Gastroesophageal sphincter (tissue), 4 donors: ENCODE measurements around the gene GMNN. TPM values are rescaled to one million over a fixed set of nuclear protein-coding genes. Genes with fewer than 3 reads are reported as not detected.

Experiments used
- ATAC-seq: fragments of 150-250 bp; one replicate; pipeline ENCODE4 v1.9.1; 2016; ENCODE audit warnings: mild to moderate bottlenecking, moderate library complexity
- H3K27ac ChIP-seq, 4 donors: fragments of 200-600 bp; sonication (generic) in 3 of 4; 1 replicate in 3 of 4; 2 replicates in 1 of 4; pipeline ENCODE4 v1.5.1; 2016 to 2019
- H3K27me3 ChIP-seq: fragments of 200-600 bp; sonication (generic); one replicate; pipeline ENCODE4 v1.5.1; 2019
- H3K36me3 ChIP-seq, 2 donors: fragments of 200-600 bp; sonication (generic); one replicate each; pipeline ENCODE4 v1.5.1; 2019; ENCODE audit warnings: control low read depth in 1 of 2
- H3K4me1 ChIP-seq, 3 donors: fragments of 200-600 bp; sonication (generic); 1 replicate in 2 of 3; 2 replicates in 1 of 3; pipeline ENCODE4 v1.5.1; 2016 to 2019; ENCODE audit warnings: control low read depth in 2 of 3
- H3K4me3 ChIP-seq, 2 donors: fragments of 200-600 bp; sonication (generic); one replicate each; pipeline ENCODE4 v1.5.1; 2019; ENCODE audit warnings: mild to moderate bottlenecking in 1 of 2, moderate library complexity in 1 of 2
- H3K9me3 ChIP-seq, 3 donors: fragments of 200-600 bp; sonication (generic); one replicate each; pipeline ENCODE4 v1.5.1; 2017 to 2019; ENCODE audit warnings: control low read depth in 2 of 3
- EP300 ChIP-seq: sonication (generic); formaldehyde crosslinking; IDR thresholded peaks from one replicate; pipeline ENCODE4 v1.6.1; 2017; ENCODE audit warnings: antibody characterized with exemption, mild to moderate bottlenecking
- POLR2A ChIP-seq, 2 donors: fragments of 450-650 bp; IDR thresholded peaks; one replicate each; pipeline ENCODE4 v1.6.1; 2017; ENCODE audit warnings: antibody characterized with exemption in 2 of 2, mild to moderate bottlenecking in 2 of 2, moderate library complexity in 1 of 2
- POLR2AphosphoS5 ChIP-seq: sonication (generic); formaldehyde crosslinking; IDR thresholded peaks from one replicate; pipeline ENCODE4 v1.6.1; 2017; ENCODE audit warnings: antibody characterized with exemption
- WGBS, 2 donors: methylation state at CpG; one replicate each; pipeline ENCODE4 v1.1.5; 2018; ENCODE audit warnings: low coverage in 1 of 2; 5-methylcytosine and 5-hydroxymethylcytosine counted together
- total RNA-seq, 4 donors: library from RNA; depleted of rRNA; stranded (reverse); fragments of >200 nt; gene quantifications; one replicate each; pipeline ENCODE4 v1.1.0, GENCODE V29; 2016
- TF ChIP-seq, protein P1 (sequence below), 4 experiments: fragments of 200-600 bp in 2 of 4; fragments of 450-650 bp in 2 of 4; sonication (generic) in 1 of 4; IDR thresholded peaks; one replicate each; pipeline ENCODE4 v1.5.1; 2017 to 2019; ENCODE audit warnings: antibody characterized with exemption in 4 of 4, mild to moderate bottlenecking in 2 of 4, moderate library complexity in 2 of 4

GMNN gene
- total RNA-seq, 4 donors from 2014 or later = 2.7 to 9.7 (median 4.0) TPM

- Histone ChIP-seq H3K4me1 (no peaks in the 10 kb centered on the region), H3K9me3 (no peaks in the 10 kb centered on the region), H3K27ac (no peak overlapping the region), H3K27me3 (no peaks in the 10 kb centered on the region), H3K36me3 (no peaks in the 10 kb centered on the region), H3K4me3 (no peak overlapping the region)
- no peak for ATAC-seq
- TF ChIP-seq EP300 (no peak), POLR2A (IDR thresholded peaks at IDR 0.05) (no peak), POLR2AphosphoS5 (no peak)
- TF ChIP-seq, protein P1, sequence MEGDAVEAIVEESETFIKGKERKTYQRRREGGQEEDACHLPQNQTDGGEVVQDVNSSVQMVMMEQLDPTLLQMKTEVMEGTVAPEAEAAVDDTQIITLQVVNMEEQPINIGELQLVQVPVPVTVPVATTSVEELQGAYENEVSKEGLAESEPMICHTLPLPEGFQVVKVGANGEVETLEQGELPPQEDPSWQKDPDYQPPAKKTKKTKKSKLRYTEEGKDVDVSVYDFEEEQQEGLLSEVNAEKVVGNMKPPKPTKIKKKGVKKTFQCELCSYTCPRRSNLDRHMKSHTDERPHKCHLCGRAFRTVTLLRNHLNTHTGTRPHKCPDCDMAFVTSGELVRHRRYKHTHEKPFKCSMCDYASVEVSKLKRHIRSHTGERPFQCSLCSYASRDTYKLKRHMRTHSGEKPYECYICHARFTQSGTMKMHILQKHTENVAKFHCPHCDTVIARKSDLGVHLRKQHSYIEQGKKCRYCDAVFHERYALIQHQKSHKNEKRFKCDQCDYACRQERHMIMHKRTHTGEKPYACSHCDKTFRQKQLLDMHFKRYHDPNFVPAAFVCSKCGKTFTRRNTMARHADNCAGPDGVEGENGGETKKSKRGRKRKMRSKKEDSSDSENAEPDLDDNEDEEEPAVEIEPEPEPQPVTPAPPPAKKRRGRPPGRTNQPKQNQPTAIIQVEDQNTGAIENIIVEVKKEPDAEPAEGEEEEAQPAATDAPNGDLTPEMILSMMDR (IDR thresholded peaks at IDR 0.05) = no peak
- 64 to 80% methylated on average over 5 to 6 of the region's 6 CpGs for WGBS, 2 donors
Observed at GRCh38 chr6:24824142-24824938, 49.6 kb downstream of the GMNN start.

GRCh38 chr6:24825130-24825630 is 50.4 kb downstream of the GMNN start:
- H3K4me1 ChIP-seq = no peaks in the 10 kb centered on the region
- WGBS, 2 donors = 60 to 66% methylated on average over 2 of the region's 2 CpGs
- ATAC-seq = no peak
- H3K4me3 ChIP-seq = no peak overlapping the region
- no peaks in the 10 kb centered on the region for H3K9me3 ChIP-seq
- H3K27ac ChIP-seq = no peak overlapping the region
- no peaks in the 10 kb centered on the region for H3K27me3 ChIP-seq
- no peak for TF ChIP-seq POLR2AphosphoS5
- no peak for TF ChIP-seq POLR2A (IDR thresholded peaks at IDR 0.05)
- TF ChIP-seq, protein P1 (IDR thresholded peaks at IDR 0.05) = no peak
- TF ChIP-seq EP300 = no peak
- H3K36me3 ChIP-seq = no peaks in the 10 kb centered on the region

DNA sequence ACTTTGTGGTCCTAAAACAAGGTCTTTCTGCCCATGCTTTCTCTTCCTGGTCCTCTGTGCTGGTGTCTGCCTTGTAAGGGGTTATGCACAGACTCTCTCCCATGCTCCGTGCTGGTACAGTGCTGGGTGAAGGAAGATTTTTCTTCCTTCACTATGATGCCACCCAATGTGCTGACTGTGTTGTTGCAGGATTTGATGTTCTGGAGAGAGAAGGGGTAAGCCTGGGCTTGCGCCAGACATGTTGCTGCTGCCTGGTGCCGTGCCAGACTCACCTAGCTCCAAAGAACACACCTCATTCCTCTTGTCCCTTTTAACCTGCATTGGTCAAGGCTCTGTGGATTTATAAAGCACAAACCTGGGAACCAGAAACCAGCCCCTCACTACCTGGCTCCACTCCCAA is 52.4 kb downstream of the GMNN start:
- no peak for TF ChIP-seq EP300
- TF ChIP-seq POLR2AphosphoS5 = no peak
- no peak for TF ChIP-seq POLR2A (IDR thresholded peaks at IDR 0.05)
- TF ChIP-seq, protein P1 (IDR thresholded peaks at IDR 0.05) = no peak
- Histone ChIP-seq H3K9me3 (no peaks in the 10 kb centered on the region), H3K27ac (no peak overlapping the region), H3K36me3 (no peaks in the 10 kb centered on the region), H3K4me1 (peaks cover 0 to 5% (median 0%) of the 10 kb centered on the region in 3 donors), H3K27me3 (no peaks in the 10 kb centered on the region), H3K4me3 (no peak overlapping the region)
- ATAC-seq = no peak
- 67 to 83% methylated on average over 3 of the region's 3 CpGs for WGBS, 2 donors

GRCh38 chr6:24827970-24828369 is 53.2 kb downstream of the GMNN start:
- H3K27me3 ChIP-seq = no peaks in the 10 kb centered on the region
- no peak overlapping the region for H3K27ac ChIP-seq
- no peaks in the 10 kb centered on the region for H3K36me3 ChIP-seq
- no peak overlapping the region for H3K4me3 ChIP-seq
- WGBS, 2 donors = 80 to 88% methylated on average over 7 to 8 of the region's 8 CpGs
- no peaks in the 10 kb centered on the region for H3K9me3 ChIP-seq
- TF ChIP-seq POLR2A (IDR thresholded peaks at IDR 0.05) (no peak), POLR2AphosphoS5 (no peak), EP300 (no peak)
- TF ChIP-seq, protein P1 (IDR thresholded peaks at IDR 0.05) = no peak
- H3K4me1 ChIP-seq = peaks cover 0 to 5% (median 0%) of the 10 kb centered on the region in 3 donors
- ATAC-seq = no peak

DNA sequence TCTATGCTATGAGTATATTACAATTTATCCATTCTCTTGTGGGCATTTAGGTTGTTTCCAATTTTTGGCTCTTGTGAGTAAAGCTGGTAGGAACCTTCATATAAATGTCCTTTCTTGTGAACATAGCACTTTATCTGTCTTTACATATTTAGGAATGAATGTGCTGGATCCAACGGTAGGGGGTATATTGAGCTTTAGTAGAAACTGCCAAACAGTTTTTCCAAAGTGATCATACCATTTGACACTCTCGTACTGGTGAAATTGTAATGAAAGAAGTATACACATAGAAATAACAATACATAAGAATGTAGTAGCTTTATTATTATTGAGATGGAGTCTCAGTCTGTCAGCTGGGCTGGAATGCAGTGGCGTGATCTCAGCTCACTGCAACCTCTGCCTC is 54.9 kb downstream of the GMNN start:
- ATAC-seq = no peak
- Histone ChIP-seq H3K36me3 (no peaks in the 10 kb centered on the region), H3K4me3 (no peak overlapping the region), H3K27me3 (no peaks in the 10 kb centered on the region), H3K27ac (no peak overlapping the region), H3K4me1 (peaks cover 0 to 5% (median 0%) of the 10 kb centered on the region in 3 donors), H3K9me3 (no peaks in the 10 kb centered on the region)
- TF ChIP-seq POLR2AphosphoS5 = no peak
- TF ChIP-seq, protein P1 (IDR thresholded peaks at IDR 0.05) = no peak
- no peak for TF ChIP-seq EP300
- no peak for TF ChIP-seq POLR2A (IDR thresholded peaks at IDR 0.05)
- WGBS, 2 donors = 64 to 75% methylated on average over 1 to 3 of the region's 3 CpGs
